SK-N-MC (cell line): Measurements from ENCODE around the gene LRP1B.

Experiments
- DNase-seq: peaks from one replicate; pipeline ENCODE4 v3.0.0-alpha.2; 2011; ENCODE audit warnings: low read depth, low spot score
- H3K27ac ChIP-seq: fragments of 200-600 bp; sonication (generic); 2 replicates; pipeline ENCODE4 v1.5.1; 2016; ENCODE audit warnings: mixed run types
- H3K36me3 ChIP-seq: fragments of 200-600 bp; sonication (generic); 2 replicates; pipeline ENCODE4 v1.6.1; 2017; ENCODE audit warnings: antibody characterized with exemption, low read length, mixed read lengths; ENCODE audit not compliant: insufficient read depth
- H3K4me3 ChIP-seq: fragments of 200-600 bp; sonication (generic); 2 replicates; pipeline ENCODE4 v1.5.1; 2016
- H3K9ac ChIP-seq: fragments of 200-600 bp; sonication (generic); 2 replicates; pipeline ENCODE4 v1.8.0; 2017; ENCODE audit warnings: mixed run types, mixed read lengths; ENCODE audit not compliant: insufficient read length
- H3K9me3 ChIP-seq: fragments of 200-600 bp; sonication (generic); 2 replicates; pipeline ENCODE4 v1.6.1; 2017; ENCODE audit warnings: low read depth, mild to moderate bottlenecking, antibody characterized with exemption, low read length, moderate library complexity, mixed read lengths
- EZH2 ChIP-seq: fragments of 200-600 bp; sonication (generic); IDR thresholded peaks from one replicate; pipeline ENCODE4 v1.6.1; 2017; ENCODE audit warnings: antibody characterized with exemption
- FOXP2 ChIP-seq: optimal IDR thresholded peaks from 2 replicates; pipeline ENCODE3; 2011; ENCODE audit warnings: mild to moderate bottlenecking, moderate library complexity; ENCODE audit not compliant: insufficient read depth; ENCODE audit errors: extremely low read length, control extremely low read depth
- POLR2AphosphoS5 ChIP-seq: IDR thresholded peaks from 2 replicates; pipeline ENCODE4 v1.6.1; 2012; ENCODE audit warnings: mild to moderate bottlenecking, low read depth, low read length, borderline replicate concordance

The LRP1B gene

DNA sequence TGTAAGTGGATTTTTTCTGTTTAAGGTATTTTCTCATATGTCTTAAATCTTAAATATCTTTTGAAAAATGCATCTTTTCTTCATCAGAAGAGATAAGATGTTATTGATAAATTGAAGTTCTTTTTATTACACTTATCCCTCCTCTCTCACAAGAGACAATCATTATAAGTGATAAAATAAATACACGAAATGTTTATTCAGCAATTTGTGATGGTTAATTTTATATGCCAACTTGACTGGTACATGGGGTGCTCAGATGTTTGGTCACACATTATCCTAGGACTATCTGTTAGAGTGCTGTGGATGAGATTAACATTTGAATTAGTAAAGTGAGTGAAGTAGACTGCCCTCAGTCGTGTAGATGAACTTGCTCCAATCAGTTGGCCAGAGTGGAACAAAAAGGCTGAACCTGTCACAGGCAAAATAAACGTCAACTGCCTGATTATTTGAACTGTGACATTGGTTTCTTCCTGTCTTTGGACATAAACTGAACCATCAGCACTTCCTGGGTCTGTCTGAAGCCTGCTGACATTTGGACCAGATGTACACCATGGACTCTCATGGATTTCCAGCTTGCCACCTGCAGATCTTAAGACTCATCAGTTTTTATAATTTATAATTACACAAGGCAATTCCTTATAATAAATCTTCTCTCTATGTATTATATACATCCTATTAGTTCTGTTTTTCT lies 1126.7 kb downstream of the LRP1B start:
- no peak for DNase-seq
- Histone ChIP-seq H3K4me3 (no peak overlapping the region), H3K36me3 (no peaks in the 10 kb centered on the region), H3K9ac (no peak overlapping the region), H3K27ac (no peak overlapping the region), H3K9me3 (no peaks in the 10 kb centered on the region)
- TF ChIP-seq FOXP2 (no peak), POLR2AphosphoS5 (no peak), EZH2 (no peak)

DNA sequence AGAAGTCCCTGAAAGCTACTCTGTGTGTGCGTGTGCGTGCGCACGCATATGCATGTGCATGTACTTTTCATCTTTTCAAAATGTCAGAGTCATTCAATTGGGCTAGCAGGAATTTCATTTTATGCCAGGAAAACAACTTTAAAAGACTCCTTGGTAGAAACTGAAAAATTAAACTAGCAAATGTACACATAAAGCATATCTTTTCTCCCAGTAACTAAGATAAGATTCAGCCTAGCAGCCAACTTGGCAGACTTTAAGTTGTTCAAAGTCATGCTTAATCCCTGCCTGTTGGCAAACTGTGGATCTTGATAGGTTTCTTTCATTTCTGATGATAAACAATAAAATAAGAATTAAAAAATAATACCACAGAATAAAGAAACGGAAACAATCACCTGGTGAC lies 1129.1 kb downstream of the LRP1B start:
- TF ChIP-seq EZH2 (no peak), POLR2AphosphoS5 (no peak), FOXP2 (no peak)
- Histone ChIP-seq H3K27ac (no peak overlapping the region), H3K9ac (no peak overlapping the region), H3K9me3 (no peaks in the 10 kb centered on the region), H3K36me3 (no peaks in the 10 kb centered on the region), H3K4me3 (no peak overlapping the region)
- no peak for DNase-seq

DNA sequence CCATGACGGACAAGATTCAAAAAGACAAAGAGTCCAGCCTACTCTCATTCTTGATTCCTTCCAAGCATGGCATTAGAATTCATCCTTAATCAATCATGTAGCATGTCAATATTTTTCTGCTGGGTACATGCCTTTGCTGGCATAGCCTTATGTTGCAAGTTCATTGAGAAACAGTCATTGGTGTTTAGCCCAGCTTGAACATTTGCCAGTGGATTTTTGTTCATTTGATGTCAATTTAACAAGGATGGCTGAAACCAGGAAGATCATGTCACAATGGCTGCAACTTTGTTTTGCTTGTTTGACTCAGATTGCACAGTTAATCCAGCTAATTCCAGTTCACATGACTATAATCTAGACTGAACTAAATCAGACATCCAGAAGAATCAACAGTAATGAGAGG lies 1132.2 kb downstream of the LRP1B start:
- DNase-seq, result no peak
- Histone ChIP-seq H3K27ac (no peak overlapping the region), H3K9me3 (no peaks in the 10 kb centered on the region), H3K4me3 (no peak overlapping the region), H3K36me3 (no peaks in the 10 kb centered on the region), H3K9ac (no peak overlapping the region)
- TF ChIP-seq EZH2 (no peak), FOXP2 (no peak), POLR2AphosphoS5 (no peak)

- Histone ChIP-seq H3K36me3 (no peaks in the 10 kb centered on the region), H3K9me3 (no peaks in the 10 kb centered on the region), H3K27ac (no peak overlapping the region), H3K4me3 (no peak overlapping the region), H3K9ac (no peak overlapping the region)
- no peak for DNase-seq
- no peak for TF ChIP-seq EZH2
- TF ChIP-seq FOXP2, result no peak
- no peak for TF ChIP-seq POLR2AphosphoS5
Measured at GRCh38 chr2:140998017-140998416, 1132.8 kb downstream of the LRP1B start.

- TF ChIP-seq POLR2AphosphoS5, result no peak
- no peak for TF ChIP-seq FOXP2
- TF ChIP-seq EZH2, result no peak
- no peak for DNase-seq
- no peaks in the 10 kb centered on the region for H3K36me3 ChIP-seq
- H3K4me3 ChIP-seq, result no peak overlapping the region
- H3K9ac ChIP-seq, result no peak overlapping the region
- H3K9me3 ChIP-seq, result no peaks in the 10 kb centered on the region
- no peak overlapping the region for H3K27ac ChIP-seq
Measured at GRCh38 chr2:140994856-140995255, 1136.0 kb downstream of the LRP1B start.

DNA sequence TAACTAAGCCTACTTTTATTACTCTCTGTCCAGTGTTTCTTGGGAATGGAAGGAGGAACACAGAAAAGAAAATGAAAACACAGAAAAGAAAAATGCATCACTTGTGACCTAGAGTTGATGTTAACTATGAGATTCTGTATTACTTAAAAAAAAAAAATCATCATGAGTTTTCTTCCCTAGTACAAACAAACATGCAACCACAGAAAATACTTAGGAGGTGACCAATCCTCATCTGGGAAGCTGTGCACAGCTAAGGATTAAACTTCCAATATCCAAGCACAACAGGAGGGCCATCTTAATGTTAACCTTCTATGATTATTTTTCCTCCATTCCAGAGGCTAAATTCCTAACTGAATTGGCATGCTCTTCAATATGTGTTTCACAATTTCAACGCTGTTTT lies 1140.4 kb downstream of the LRP1B start:
- DNase-seq, result no peak
- no peak overlapping the region for H3K4me3 ChIP-seq

GRCh38 chr2:140988597-140988996 lies 1142.2 kb downstream of the LRP1B start:
- Histone ChIP-seq H3K4me3 (no peak overlapping the region), H3K36me3 (no peaks in the 10 kb centered on the region), H3K9ac (no peak overlapping the region), H3K27ac (no peak overlapping the region), H3K9me3 (no peaks in the 10 kb centered on the region)
- TF ChIP-seq FOXP2, result no peak
- no peak for TF ChIP-seq POLR2AphosphoS5
- TF ChIP-seq EZH2, result no peak
- no peak for DNase-seq

More for the DNA sequence above, 1140.4 kb downstream of the LRP1B start:
- Histone ChIP-seq H3K9me3 (no peaks in the 10 kb centered on the region), H3K27ac (no peak overlapping the region), H3K36me3 (no peaks in the 10 kb centered on the region), H3K9ac (no peak overlapping the region)
- TF ChIP-seq EZH2 (no peak), FOXP2 (no peak), POLR2AphosphoS5 (no peak)

DNA sequence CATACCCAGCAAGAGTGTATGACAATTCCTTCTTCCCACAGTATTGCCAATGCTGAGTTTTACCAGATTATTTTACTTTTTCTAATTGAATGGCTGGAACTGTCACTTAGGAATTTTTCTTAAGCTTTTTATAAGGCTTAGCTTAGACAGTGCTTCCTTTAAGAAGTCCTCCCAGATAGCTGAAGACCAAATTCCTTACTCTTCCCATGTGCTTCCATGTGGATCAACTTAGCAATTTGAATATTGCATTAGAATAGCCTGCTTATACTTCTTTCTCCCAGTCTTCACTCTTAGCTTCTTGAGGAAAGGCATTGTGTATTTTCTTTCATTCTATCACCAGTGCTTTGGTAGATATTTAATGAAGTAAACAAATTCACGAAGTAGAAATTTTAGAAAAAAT lies 1144.4 kb downstream of the LRP1B start:
- Histone ChIP-seq H3K27ac (no peak overlapping the region), H3K4me3 (no peak overlapping the region), H3K9me3 (no peaks in the 10 kb centered on the region), H3K9ac (no peak overlapping the region), H3K36me3 (no peaks in the 10 kb centered on the region)
- DNase-seq, result no peak
- no peak for TF ChIP-seq EZH2
- TF ChIP-seq FOXP2, result no peak
- no peak for TF ChIP-seq POLR2AphosphoS5

- no peak for DNase-seq
- Histone ChIP-seq H3K27ac (peak overlapping the region; percentile 56; the same call in 1 of the 2 replicates), H3K4me3 (0 out of 2 replicates have a peak overlapping the region, but pooled peaks have one; percentile 14), H3K36me3 (no peaks in the 10 kb centered on the region), H3K9ac (no peak overlapping the region), H3K9me3 (no peaks in the 10 kb centered on the region)
- TF ChIP-seq EZH2, result no peak
- no peak for TF ChIP-seq POLR2AphosphoS5
- no peak for TF ChIP-seq FOXP2
Measured at GRCh38 chr2:140975237-140975636, 1155.6 kb downstream of the LRP1B start.
